ENCODE data around the gene RIIAD1. TPM values are rescaled to one million over a fixed set of nuclear protein-coding genes. Genes with fewer than 3 reads are reported as not detected.

Gene RIIAD1
- total and polyA plus RNA-seq, 8 donors: 0.56 to 7.5 (median 0.68) TPM; not detected in 2

DNA sequence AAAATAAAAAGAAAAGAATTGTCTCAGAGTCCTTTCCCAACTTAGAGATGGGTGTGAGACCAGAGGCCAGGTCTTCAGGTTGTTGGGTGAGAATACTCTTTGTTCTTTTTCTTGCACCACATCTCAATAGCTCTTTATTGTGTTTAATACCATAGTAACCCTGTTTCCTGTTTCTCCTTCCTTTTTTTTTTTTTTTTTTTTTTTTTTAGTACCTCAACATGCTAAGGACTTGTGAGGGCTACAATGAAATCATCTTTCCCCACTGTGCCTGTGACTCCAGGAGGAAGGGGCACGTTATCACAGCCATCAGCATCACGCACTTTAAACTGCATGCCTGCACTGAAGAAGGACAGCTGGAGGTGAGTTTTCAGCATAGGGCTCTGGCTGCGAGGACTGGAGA lies 29.1 kb upstream of the RIIAD1 start:
- FAIRE-seq (no peak), ATAC-seq (no peak)
- intact Hi-C loops (cut with DNase I): no loop called here

DNA sequence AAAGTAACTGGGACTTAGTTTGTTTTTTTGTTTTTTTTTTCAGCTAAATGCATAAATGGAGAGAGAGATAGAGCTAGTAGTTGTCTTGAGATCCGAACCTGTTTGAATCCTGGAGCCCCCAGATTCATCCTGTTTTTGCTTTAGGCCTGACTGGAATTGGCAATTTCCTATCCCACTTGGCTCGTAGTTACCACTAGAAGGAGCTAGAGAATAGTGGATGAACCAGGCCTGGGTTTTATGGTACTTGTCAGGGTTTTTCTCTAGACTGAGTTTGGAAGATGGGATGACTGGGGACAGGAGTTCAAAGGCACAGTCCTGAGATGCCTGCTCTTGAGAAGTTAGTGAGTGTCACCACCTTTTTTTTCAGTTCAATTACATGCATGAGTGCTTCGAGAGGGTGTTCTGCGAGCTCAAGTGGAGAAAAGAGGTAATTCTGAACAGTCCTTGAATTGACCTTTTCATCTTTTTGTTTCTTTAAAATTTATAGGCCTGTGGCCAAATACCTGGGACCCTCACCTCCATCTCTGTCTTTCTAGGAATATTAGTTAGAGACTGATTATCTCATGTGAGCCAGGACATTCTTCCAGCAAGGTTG lies 28.2 kb upstream of the RIIAD1 start:
- H3K27me3 ChIP-seq: no peaks in the 10 kb centered on the region
- no peak overlapping the region for H3K27ac ChIP-seq
- no peak overlapping the region for H3K4me3 ChIP-seq
- peaks cover 0 to 11% (median 4%) of the 10 kb centered on the region in 3 donors for H3K36me3 ChIP-seq
- H3K4me1 ChIP-seq: no peaks in the 10 kb centered on the region
- intact Hi-C loops (cut with DNase I): no loop called here
- DNase-seq (no peak), FAIRE-seq (no peak), ATAC-seq (peak in 3 of 4 donors; percentile 66 to 72 (median 69))
- 79% methylated on average over 4 of the region's 4 CpGs for whole genome bisulfite sequencing, 2 donors
- TF ChIP-seq, protein P1, sequence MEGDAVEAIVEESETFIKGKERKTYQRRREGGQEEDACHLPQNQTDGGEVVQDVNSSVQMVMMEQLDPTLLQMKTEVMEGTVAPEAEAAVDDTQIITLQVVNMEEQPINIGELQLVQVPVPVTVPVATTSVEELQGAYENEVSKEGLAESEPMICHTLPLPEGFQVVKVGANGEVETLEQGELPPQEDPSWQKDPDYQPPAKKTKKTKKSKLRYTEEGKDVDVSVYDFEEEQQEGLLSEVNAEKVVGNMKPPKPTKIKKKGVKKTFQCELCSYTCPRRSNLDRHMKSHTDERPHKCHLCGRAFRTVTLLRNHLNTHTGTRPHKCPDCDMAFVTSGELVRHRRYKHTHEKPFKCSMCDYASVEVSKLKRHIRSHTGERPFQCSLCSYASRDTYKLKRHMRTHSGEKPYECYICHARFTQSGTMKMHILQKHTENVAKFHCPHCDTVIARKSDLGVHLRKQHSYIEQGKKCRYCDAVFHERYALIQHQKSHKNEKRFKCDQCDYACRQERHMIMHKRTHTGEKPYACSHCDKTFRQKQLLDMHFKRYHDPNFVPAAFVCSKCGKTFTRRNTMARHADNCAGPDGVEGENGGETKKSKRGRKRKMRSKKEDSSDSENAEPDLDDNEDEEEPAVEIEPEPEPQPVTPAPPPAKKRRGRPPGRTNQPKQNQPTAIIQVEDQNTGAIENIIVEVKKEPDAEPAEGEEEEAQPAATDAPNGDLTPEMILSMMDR (IDR thresholded peaks at IDR 0.05): peak in 2 of 4 donors; percentile 31 to 35
- H3K9me3 ChIP-seq: no peaks in the 10 kb centered on the region

More for the DNA sequence above, 29.1 kb upstream of the RIIAD1 start:
- no peak overlapping the region for H3K4me3 ChIP-seq
- H3K27ac ChIP-seq: no peak overlapping the region
- DNase-seq: no peak
- WGBS, 2 donors: 89 to 95% methylated on average over 3 of the region's 3 CpGs
- TF ChIP-seq, protein P1 (IDR thresholded peaks at IDR 0.05): no peak
- H3K9me3 ChIP-seq: no peaks in the 10 kb centered on the region
- no peaks in the 10 kb centered on the region for H3K27me3 ChIP-seq
- peaks cover 0 to 11% (median under 1%) of the 10 kb centered on the region in 3 donors for H3K36me3 ChIP-seq
- H3K4me1 ChIP-seq: no peaks in the 10 kb centered on the region

DNA sequence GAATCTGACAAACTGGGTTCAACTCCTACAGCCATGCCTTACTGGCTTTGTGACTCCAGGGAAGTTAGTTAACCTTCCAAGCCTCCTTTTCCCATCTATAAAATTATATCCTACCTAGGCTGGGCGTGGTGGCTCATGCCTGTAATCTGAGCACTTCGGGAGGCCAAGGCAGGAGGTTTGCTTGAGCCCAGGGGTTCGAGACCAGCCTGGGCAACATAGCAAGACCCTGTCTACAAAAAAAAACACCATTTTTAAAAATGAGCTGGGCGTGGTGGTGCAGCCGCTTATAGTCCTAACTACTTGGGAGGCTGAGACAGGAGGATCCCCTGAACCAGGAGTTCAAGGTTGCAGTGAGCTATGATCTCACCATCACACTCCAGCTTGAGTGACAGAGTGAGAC lies 19.8 kb upstream of the RIIAD1 start:
- intact Hi-C loops (cut with DNase I): no loop called here
- H3K27ac ChIP-seq: no peak overlapping the region
- no peak overlapping the region for H3K4me3 ChIP-seq
- TF ChIP-seq, protein P1 (IDR thresholded peaks at IDR 0.05): no peak
- FAIRE-seq (no peak), ATAC-seq (no peak), DNase-seq (no peak)
- H3K36me3 ChIP-seq: peaks cover 0 to 10% (median 4%) of the 10 kb centered on the region in 3 donors
- no peaks in the 10 kb centered on the region for H3K27me3 ChIP-seq
- H3K4me1 ChIP-seq: no peaks in the 10 kb centered on the region
- H3K9me3 ChIP-seq: no peaks in the 10 kb centered on the region
- WGBS, 2 donors: 89 to 99% methylated on average over 5 of the region's 5 CpGs

DNA sequence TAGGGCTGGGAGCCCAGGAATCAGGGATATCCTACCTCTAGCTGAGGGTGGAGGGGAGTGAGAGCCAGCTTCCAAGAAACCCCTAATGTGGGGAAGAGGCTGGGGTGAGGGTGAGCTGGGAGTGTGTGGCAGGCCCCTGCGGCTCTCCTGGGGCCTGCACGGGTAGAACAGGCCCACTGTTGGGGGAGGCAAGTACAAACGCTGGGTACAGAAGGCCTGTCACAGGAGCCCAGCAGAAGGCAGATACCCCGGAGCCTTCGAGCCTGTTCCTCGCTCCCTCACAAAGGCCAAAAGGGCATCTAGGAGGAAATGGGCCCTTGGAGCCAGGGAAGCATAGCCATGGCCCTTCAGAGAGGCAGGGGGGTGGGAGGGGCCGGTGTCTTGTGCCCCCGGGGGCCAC lies 18.4 kb upstream of the RIIAD1 start:
- DNase-seq (no peak), ATAC-seq (no peak), FAIRE-seq (no peak)
- no peak overlapping the region for H3K27ac ChIP-seq
- no peaks in the 10 kb centered on the region for H3K27me3 ChIP-seq
- H3K4me3 ChIP-seq: no peak overlapping the region
- H3K36me3 ChIP-seq: peaks cover 0 to 10% (median 0%) of the 10 kb centered on the region in 3 donors
- no peaks in the 10 kb centered on the region for H3K9me3 ChIP-seq
- H3K4me1 ChIP-seq: no peaks in the 10 kb centered on the region
- TF ChIP-seq, protein P1 (IDR thresholded peaks at IDR 0.05): no peak
- WGBS, 2 donors: 46 to 47% methylated on average over 8 of the region's 8 CpGs
- intact Hi-C loops (cut with DNase I): no loop called here

DNA sequence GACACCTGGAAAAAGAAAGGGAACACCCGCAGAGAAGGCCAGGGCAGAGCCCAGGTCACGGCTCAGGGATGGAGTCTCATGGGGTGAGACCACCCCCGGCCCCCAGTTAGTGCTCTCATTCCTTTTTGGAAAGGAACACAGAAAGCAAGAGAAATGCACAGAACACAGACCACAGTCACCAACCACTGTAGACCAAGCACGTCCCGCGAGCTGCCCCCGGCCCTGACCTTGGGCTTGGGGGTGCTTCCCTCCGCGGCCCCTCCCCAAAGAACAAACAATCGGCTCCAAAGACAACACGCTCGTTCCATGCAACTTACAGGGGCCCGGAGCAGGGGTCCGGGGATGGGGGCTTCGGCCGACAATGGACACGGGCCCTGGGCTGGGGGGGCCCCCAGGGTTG lies 17.5 kb upstream of the RIIAD1 start:
- H3K4me3 ChIP-seq: no peak overlapping the region
- no peak for DNase-seq
- no peak overlapping the region for H3K27ac ChIP-seq
- TF ChIP-seq, protein P1 (IDR thresholded peaks at IDR 0.05): no peak
- no peak for ATAC-seq
- H3K9me3 ChIP-seq: no peaks in the 10 kb centered on the region
- no peaks in the 10 kb centered on the region for H3K27me3 ChIP-seq
- no peak for FAIRE-seq
- peaks cover 0 to 10% (median 0%) of the 10 kb centered on the region in 3 donors for H3K36me3 ChIP-seq
- H3K4me1 ChIP-seq: no peaks in the 10 kb centered on the region
- intact Hi-C loops (cut with DNase I): no loop called here
- 32 to 33% methylated on average over 17 of the region's 17 CpGs for WGBS, 2 donors
